RKO (cell line): ENCODE data around the gene UNC93B1.
A peak's percentile ranks its signal among the peaks of the same experiment; 100 is the strongest.
"Not testable (repeated sequence)": the region's sequence is repeated elsewhere in the genome, so short reads cannot be mapped to it uniquely, and the experiment has no call there.

ENCODE experiments used
- DNase-seq: peaks from one replicate; pipeline ENCODE4 v3.0.0-alpha.2; 2016; ENCODE audit warnings: low spot score

Gene UNC93B1

DNA sequence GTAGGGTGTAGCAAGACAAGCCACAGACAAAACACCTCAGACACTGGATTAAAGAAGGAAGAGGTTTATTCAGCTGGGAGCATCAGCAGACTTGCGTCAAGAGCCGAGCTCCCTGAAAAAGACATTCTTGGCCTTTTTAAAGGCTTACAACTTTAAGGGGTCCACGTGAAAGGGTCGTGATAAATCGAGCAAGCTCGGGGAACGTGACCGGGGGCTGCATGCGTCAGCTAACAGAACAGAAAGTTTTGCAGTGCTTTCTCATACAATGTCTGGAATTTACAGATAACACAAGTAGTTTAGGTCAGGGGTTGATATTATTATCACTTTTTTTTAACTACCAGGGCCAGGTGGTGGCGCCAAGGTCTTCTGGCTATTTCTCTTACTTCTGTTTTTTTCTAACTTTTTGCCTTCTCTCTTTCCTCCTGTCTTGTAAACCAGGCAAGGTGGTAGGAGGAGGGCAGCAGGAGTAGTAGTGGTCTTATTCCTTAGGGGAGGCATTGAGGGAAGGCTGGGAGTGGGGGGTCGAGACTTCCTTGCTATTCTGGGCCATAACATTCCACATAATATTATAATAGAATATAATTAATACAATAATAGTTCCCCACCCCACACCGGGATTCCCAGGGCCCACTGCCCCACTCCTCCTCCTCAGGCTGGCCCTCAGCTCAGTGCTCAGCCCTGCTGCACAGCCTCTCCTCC, 5.6 kb upstream of the UNC93B1 start:
- DNase-seq, result peak; percentile 53

GRCh38 chr11:68008381-68009337, 4.8 kb upstream of the UNC93B1 start:
- DNase-seq, result no peak

GRCh38 chr11:68007498-68008380, 3.8 kb upstream of the UNC93B1 start:
- no peak for DNase-seq

- DNase-seq, result no peak
Observed at GRCh38 chr11:68006606-68007166, 2.8 kb upstream of the UNC93B1 start.

- DNase-seq, result no peak
Observed at GRCh38 chr11:68004551-68005335, 846 bp upstream of the UNC93B1 start.

- no peak for DNase-seq
Observed at GRCh38 chr11:68002938-68003845, 705 bp downstream of the UNC93B1 start.

DNA sequence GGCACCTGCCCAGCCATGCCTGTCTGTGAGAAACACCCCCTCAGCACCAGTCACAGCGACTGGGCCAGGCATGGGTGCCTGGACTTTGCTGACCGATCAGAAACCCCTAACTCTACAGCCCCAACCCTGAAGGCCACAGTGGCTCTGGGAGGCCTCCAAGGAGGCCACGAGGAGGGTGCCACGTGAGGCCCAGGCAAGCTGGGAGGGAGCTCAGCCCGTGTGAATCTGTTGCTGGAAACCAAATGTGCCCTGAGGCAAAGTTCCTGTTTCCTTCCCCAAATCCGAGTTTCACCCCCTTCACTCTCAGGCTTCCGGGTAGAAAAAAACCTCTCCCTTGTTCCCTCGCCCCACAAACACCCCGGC, 1.3 kb downstream of the UNC93B1 start:
- DNase-seq, result no peak

DNA sequence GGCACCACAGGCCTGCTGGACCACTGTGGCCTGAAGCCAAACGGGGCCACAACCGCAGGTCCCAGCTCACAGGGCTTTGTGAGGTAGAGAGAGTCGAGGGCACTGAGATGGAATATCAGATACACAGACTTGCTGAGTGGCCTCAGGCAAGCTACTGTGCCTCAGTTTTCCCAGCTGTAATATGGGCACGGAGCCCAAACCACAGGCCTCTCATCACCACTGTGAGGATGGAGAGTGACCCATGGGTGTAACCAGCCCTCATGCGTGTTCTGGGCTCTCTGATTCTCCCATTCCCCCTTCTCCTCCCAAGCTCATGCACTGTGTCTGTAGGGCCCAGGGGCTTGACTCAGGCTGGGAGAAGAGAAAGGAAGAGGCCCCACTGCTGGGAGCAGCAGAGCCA, 4.2 kb downstream of the UNC93B1 start:
- DNase-seq, result no peak

- DNase-seq, result no peak
Observed at GRCh38 chr11:67999201-67999629, 4.7 kb downstream of the UNC93B1 start.

DNA sequence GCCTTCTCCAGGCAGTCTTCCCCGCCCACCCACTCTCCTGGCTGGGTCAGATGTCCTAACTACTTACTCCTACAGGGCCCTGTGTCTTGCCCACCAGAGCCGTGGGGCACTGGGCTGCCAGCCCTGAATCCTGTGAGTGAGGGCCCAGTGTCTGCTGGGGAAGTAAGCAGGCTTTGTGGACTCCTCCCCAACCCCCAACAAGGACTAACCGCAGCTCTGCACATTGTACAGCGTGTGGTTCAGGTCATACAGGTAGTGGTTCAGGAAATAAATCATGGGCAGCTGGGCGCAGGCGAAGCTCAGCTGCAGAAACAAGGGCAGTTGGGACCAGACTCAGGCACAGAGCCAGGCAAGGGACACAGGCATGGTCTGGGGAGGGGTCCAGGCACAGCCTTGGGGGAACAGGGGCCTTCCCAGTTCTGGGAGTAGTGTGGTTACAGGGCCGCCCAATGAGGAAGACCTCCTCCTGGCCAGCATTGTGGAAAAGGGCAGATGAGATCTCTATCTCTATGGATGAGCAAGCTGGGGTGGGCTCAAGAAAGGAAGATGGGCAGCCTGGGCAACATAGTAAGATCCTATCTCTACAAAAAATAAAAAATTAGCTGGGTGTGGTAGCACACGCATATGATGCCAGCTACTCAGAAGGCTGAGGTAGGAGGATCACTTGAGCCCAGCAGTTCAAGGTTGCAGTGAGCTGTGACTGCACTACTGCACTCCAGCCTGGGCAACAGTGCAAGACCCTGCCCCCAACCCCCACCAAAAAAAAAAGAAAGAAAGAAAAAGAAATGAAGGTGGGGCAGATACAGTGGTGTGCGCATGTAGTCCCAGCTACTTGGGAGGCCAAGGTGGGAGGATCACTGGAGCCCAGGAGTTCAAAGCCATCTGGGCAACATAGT, 5.5 kb downstream of the UNC93B1 start:
- DNase-seq, result no peak

- no peak for DNase-seq
Observed at GRCh38 chr11:67997475-67997921, 6.4 kb downstream of the UNC93B1 start.

DNA sequence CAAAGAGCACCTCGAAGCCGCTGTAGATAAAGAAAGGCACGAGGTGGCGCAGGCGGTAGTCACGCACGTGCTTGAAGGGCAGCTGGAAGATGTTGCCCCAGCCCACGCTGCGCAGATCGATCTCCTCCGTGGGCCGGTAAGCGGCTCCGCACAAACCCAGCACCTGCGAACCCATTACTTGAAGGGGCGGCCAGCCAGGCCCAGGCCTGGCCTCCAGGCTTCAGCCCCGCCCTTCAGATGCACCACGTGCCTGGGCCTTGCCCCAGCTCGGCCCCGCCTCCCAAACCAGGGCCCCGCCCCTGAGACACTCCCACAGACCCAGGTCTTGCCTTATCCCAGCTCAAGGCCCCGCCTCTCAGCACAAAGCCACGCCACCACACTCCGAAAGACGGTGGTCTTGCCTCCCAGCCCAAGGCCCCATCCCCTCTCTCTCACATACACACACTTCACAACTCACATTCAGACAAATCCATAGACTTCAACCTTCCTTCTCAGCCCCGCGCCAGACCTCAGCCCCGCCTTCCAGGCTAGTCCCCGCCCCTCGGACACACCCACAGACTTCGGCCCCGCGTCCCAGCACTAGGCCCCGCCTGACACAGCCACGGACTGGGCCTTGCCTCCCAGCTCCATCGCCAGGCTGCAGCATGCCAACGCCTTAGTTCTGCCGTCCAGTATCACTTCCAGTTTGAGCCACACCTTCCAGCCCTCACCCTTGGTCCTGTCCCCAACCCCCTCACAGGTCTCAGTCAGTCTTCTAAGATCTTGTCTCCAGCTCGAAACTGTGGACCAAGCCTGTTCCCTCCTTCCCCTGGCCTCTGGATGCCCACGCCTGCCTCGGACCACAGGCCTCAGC, 7.0 kb downstream of the UNC93B1 start:
- DNase-seq, result no peak

- no peak for DNase-seq
Observed at GRCh38 chr11:67996051-67996450, 7.8 kb downstream of the UNC93B1 start.

- DNase-seq, result not testable (repeated sequence)
Observed at GRCh38 chr11:67995579-67995978, 8.3 kb downstream of the UNC93B1 start.

- DNase-seq, result not testable (repeated sequence)
Observed at GRCh38 chr11:67995129-67995528, 8.8 kb downstream of the UNC93B1 start.

DNA sequence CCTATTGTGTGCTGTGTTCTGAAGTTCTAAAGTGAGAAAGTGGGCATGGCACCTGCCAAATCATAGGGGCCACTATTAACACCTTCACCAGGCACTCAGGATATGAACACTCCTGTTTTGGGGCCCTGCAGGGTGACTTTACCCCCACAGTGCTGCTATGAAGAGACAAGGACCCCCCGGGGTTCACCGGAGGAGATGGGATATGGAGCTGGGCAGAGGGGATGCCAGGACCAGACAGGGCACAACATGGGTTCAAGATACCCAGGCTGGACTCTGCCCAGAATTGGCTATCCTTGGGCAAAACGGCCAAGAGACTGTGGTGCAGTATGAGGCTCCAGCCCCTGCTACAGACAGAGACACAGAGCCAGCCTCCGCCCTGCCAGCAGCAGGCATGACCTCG, 9.5 kb downstream of the UNC93B1 start:
- DNase-seq, result not testable (repeated sequence)

DNA sequence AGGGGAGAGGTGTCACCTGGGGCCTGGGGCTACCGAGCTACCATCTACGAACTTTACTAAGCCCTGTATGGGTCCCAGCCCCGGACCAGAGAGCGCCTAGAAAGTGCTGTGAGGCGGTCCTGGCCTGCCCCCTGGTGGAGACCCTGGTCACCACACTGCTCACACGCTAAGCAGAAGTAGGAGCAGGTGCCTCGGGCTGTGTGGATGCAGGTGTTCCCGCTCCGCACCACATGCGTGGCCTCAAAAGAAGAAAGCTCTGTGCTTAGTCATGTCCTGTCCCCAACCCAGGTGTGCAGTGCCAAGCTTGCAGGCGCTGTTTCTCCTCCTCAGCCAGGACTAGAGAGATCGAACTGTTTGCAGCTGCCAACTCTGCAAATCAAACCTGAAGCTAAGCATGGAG, 10.1 kb downstream of the UNC93B1 start:
- DNase-seq, result not testable (repeated sequence)
